Rectal smooth muscle tissue (tissue), 1 donor: ENCODE results near the gene FZD10.

Experiments used
- H3K27ac ChIP-seq: one replicate; pipeline ENCODE4 v1.7.0; 2013; ENCODE audit warnings: low read depth, low read length, inconsistent platforms
- H3K27me3 ChIP-seq: one replicate; pipeline ENCODE4 v1.7.0; 2013; ENCODE audit warnings: low read length; ENCODE audit not compliant: control insufficient read depth, insufficient read depth
- H3K36me3 ChIP-seq: one replicate; pipeline ENCODE4 v1.7.0; 2013; ENCODE audit warnings: low read length; ENCODE audit not compliant: control insufficient read depth, insufficient read depth
- H3K4me1 ChIP-seq: one replicate; pipeline ENCODE4 v1.7.0; 2013; ENCODE audit warnings: low read length; ENCODE audit not compliant: control insufficient read depth, insufficient read depth
- H3K4me3 ChIP-seq: one replicate; pipeline ENCODE4 v1.7.0; 2013; ENCODE audit warnings: low read length
- H3K9ac ChIP-seq: one replicate; pipeline ENCODE4 v1.7.0; 2013; ENCODE audit warnings: low read length

The FZD10 gene, protein sequence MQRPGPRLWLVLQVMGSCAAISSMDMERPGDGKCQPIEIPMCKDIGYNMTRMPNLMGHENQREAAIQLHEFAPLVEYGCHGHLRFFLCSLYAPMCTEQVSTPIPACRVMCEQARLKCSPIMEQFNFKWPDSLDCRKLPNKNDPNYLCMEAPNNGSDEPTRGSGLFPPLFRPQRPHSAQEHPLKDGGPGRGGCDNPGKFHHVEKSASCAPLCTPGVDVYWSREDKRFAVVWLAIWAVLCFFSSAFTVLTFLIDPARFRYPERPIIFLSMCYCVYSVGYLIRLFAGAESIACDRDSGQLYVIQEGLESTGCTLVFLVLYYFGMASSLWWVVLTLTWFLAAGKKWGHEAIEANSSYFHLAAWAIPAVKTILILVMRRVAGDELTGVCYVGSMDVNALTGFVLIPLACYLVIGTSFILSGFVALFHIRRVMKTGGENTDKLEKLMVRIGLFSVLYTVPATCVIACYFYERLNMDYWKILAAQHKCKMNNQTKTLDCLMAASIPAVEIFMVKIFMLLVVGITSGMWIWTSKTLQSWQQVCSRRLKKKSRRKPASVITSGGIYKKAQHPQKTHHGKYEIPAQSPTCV

GRCh38 chr12:130162267-130162666 is at the start of gene FZD10:
Gene FZD10 (plus strand): TSS chr12:130162464. CDS start chr12:130162943, 479 bp downstream.
- Histone ChIP-seq H3K9ac (no peak within 1 kb of the TSS), H3K27me3 (peaks cover 10% of the 10 kb centered on the region), H3K4me1 (no peaks in the 10 kb centered on the region), H3K4me3 (peak within 1 kb of the TSS; percentile 41), H3K27ac (no peak within 1 kb of the TSS), H3K36me3 (no peaks in the 10 kb centered on the region)

DNA sequence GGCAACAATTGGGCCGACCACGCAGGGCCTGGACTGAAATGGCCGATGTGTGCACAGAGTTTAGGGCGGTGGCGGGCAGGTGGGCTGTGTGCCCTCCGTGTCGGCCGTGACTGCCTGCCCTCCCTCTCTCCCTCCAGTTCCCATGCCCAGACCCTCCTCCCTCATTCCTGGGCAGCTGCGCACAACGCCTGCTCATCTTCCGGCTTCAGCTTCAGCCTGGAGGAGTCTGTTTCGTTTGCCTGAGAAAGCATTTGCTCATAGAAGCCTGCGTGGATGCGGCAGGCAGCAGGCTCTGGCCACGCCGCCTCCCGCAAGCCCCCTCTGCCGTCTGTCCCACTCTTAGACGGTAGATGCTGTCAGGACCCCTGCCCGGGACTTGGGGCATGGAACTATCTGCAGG is 47.3 kb upstream of the FZD10 start:
- Histone ChIP-seq H3K4me1 (no peaks in the 10 kb centered on the region), H3K36me3 (no peaks in the 10 kb centered on the region), H3K4me3 (no peak overlapping the region), H3K27me3 (no peaks in the 10 kb centered on the region), H3K9ac (no peak overlapping the region), H3K27ac (no peak overlapping the region)

GRCh38 chr12:130115646-130116045 is 46.6 kb upstream of the FZD10 start:
- Histone ChIP-seq H3K4me1 (no peaks in the 10 kb centered on the region), H3K27me3 (no peaks in the 10 kb centered on the region), H3K4me3 (no peak overlapping the region), H3K27ac (no peak overlapping the region), H3K36me3 (no peaks in the 10 kb centered on the region), H3K9ac (no peak overlapping the region)

DNA sequence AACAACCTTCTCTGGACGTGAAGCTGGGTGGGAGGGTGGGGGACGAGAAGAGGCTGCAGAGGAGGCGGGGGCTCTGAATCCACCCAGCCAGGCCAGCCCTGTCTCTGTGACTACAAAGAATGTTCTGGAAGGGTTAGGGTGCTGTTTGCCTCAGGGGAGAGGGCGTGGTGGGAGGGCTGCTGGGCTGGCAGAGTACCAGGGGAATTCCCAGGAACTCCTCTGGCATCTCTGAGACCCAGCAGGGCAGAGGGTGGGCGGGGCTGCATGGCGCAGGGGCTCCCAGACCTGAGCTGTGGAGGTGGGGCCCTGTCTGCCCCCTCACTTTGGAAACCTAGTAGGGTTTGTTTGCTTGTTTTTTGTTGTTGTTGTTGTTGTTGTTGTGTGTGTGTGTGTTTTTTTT is 45.5 kb upstream of the FZD10 start:
- H3K27me3 ChIP-seq: no peaks in the 10 kb centered on the region

GRCh38 chr12:130117233-130117632 is 45.0 kb upstream of the FZD10 start:
- no peak overlapping the region for H3K27ac ChIP-seq
- no peaks in the 10 kb centered on the region for H3K27me3 ChIP-seq
- no peak overlapping the region for H3K9ac ChIP-seq
- no peaks in the 10 kb centered on the region for H3K36me3 ChIP-seq
- no peaks in the 10 kb centered on the region for H3K4me1 ChIP-seq
- no peak overlapping the region for H3K4me3 ChIP-seq

More for the DNA sequence above, 45.5 kb upstream of the FZD10 start:
- H3K4me1 ChIP-seq: no peaks in the 10 kb centered on the region
- no peaks in the 10 kb centered on the region for H3K36me3 ChIP-seq
- H3K9ac ChIP-seq: no peak overlapping the region
- no peak overlapping the region for H3K27ac ChIP-seq
- no peak overlapping the region for H3K4me3 ChIP-seq

- H3K9ac ChIP-seq: no peak overlapping the region
- no peak overlapping the region for H3K4me3 ChIP-seq
- no peak overlapping the region for H3K27ac ChIP-seq
- no peaks in the 10 kb centered on the region for H3K36me3 ChIP-seq
- H3K27me3 ChIP-seq: no peaks in the 10 kb centered on the region
- no peaks in the 10 kb centered on the region for H3K4me1 ChIP-seq
These were observed 44.6 kb upstream of the FZD10 start for GRCh38 chr12:130117701-130118100.

- Histone ChIP-seq H3K27ac (no peak overlapping the region), H3K9ac (no peak overlapping the region), H3K4me3 (no peak overlapping the region), H3K27me3 (no peaks in the 10 kb centered on the region), H3K36me3 (no peaks in the 10 kb centered on the region), H3K4me1 (no peaks in the 10 kb centered on the region)
These were observed 44.1 kb upstream of the FZD10 start for GRCh38 chr12:130118181-130118580.

DNA sequence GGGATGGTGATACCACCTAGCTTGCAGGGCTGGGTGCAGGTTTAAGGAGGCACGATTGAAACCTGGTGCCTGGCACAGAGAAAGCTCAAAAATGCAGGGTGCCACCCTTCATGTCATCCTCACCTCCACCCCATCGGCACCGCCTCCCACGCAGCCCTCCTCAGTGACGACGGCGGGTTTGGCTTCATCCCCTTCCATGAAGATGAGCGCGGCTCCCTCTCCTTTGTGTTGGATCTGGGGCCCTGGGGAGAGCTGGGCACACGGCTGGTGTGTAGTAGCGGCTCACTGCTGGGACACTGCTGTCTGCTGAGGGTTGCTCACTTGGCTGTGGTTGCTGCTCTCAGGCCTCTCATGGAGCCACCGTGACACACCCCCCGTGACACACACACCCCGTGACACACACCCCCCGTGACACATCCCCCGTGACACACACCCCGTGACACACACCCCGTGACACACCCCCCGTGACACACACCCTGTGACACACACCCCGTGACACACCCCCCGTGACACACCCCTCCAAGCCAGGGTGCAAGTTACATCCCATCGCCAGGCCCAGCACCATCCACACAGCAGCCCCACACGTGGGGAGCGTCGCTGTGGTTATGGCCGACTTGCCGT is 42.9 kb upstream of the FZD10 start:
- no peak overlapping the region for H3K9ac ChIP-seq
- H3K4me3 ChIP-seq: no peak overlapping the region
- H3K36me3 ChIP-seq: no peaks in the 10 kb centered on the region
- no peaks in the 10 kb centered on the region for H3K4me1 ChIP-seq
- no peaks in the 10 kb centered on the region for H3K27me3 ChIP-seq
- H3K27ac ChIP-seq: no peak overlapping the region

DNA sequence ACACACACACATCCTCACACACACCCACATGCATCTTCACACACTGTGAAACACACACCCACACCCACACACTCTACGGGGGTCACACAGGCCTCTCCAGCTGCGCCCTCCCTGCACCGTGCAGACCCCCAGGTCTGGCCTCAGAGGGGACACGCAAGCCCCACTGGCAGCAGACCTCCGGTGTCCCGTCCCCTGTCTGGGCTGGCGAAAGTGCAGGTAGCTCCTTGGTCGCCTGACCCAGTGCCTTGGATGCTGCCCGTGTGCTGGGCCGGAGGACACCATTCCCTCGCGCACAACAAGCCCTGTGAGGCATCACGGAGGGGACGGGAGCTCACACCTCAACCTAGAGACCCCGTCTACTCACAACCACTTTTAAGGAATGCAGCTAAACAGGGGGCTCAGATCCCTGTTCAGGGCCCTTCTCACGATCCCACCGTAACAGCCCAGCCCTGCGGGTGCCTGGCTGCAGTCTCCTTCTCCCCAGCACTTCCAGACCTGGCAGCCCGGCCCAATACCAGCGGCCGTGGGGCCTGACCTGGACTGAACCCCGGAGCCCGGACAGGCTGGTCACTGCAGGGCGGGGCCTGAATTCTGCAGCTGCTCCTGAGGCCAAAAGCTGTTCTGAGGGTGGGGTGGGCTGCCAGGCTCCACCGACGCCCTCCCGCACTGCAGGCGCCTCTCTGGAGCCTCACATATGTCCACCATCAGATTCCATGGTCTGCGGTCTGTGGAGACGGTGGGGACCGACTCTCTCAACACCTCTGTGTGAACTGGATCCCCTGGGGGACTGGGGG is 42.1 kb upstream of the FZD10 start:
- Histone ChIP-seq H3K4me1 (no peaks in the 10 kb centered on the region), H3K36me3 (no peaks in the 10 kb centered on the region), H3K27ac (no peak overlapping the region), H3K4me3 (no peak overlapping the region), H3K27me3 (no peaks in the 10 kb centered on the region), H3K9ac (no peak overlapping the region)

DNA sequence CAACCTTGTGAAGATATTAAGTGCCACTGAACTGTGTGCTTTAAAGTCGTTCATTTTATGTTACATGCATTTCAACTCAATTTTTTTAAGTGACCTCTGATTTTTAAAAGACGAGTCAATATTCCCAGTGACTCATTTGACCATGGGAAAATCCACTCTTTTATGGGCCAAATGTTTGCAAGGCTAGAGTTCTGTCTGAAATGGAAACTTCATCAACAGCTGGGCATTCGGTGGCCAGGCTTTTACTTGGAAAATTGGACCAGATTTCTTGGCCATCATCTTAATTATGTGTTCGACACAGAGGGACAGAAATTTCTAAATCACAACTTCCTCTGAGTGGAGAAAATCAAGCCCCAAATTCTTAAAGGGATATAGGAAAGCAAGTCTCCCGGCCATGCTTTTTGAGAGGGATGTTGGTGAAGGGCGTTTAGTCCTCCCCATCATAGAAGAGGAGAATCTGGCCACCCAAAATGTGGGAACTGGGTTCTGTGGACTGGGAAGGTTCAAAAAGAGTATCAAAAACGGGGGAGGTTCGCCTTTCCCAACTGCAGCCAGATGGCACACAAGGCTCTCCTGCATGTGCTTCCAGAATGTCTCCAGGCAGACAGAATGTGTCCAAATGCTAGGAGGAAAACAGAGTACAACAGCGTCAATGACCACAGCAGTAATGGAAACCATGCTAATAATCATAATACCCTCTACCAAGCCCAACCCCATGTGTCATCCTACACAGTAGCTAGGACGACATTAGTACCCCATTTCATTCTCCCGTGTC is 40.9 kb upstream of the FZD10 start:
- no peak overlapping the region for H3K9ac ChIP-seq
- H3K4me1 ChIP-seq: no peaks in the 10 kb centered on the region

DNA sequence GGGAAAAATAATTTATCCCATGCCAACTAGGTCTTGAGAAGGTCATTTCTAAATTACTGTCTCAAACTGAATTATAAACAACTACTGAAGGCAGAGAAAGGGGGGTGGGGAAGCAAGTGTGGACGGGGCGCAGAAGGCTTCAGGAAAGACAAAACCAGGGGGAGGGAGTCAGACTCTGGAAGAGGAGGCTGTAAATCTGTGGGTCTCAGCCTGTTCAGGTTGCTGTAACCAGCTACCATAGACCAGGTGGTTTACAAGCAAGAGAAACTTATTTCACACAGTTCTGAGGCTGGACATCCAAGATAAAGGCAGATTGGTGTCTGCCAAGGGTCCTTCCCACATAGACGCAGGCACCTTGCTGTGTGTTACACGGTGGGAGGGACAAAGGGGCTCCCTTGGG is 39.9 kb upstream of the FZD10 start:
- Histone ChIP-seq H3K27me3 (no peaks in the 10 kb centered on the region), H3K4me1 (no peaks in the 10 kb centered on the region), H3K27ac (no peak overlapping the region), H3K9ac (no peak overlapping the region), H3K36me3 (no peaks in the 10 kb centered on the region), H3K4me3 (no peak overlapping the region)

More for the DNA sequence above, 40.9 kb upstream of the FZD10 start:
- Histone ChIP-seq H3K27me3 (no peaks in the 10 kb centered on the region), H3K36me3 (no peaks in the 10 kb centered on the region), H3K4me3 (no peak overlapping the region), H3K27ac (no peak overlapping the region)
